Endothelial cell of umbilical vein (primary cell): ENCODE measurements around the gene TIMM9. TPM values are rescaled to one million over a fixed set of nuclear protein-coding genes. Genes with fewer than 3 reads are reported as not detected.

ENCODE experiments used
- polyA plus RNA-seq, 4 experiments: library from polyadenylated mRNA; depleted of rRNA in 3 of 4; stranded (reverse) in 3 of 4; unstranded in 1 of 4; fragments of >200 nt; gene quantifications; 2 replicates each; pipeline versions ENCODE4 v1.2.1 to v1.2.3, GENCODE V29; 2011 to 2012; ENCODE audit warnings: missing spikeins in 1 of 4
- small RNA-seq: library from RNA; depleted of rRNA; stranded (forward); fragments of <200 nt; gene quantifications from one replicate; pipeline ENCODE3, GENCODE V24; 2012; ENCODE audit warnings: low replicate concordance, low read depth; ENCODE audit not compliant: insufficient read depth, insufficient read length
- total RNA-seq: library from RNA; stranded (reverse); gene quantifications from 2 replicates; pipeline ENCODE4 v1.2.3, GENCODE V29; 2021

Gene TIMM9
- total and polyA plus RNA-seq, 2 donors (not counting 3 experiments of a cell fraction or from before 2014, with no cell fraction given) = 20.2 to 38.0 TPM

Small RNAs within 50 kb of the gene (small RNA-seq; reads per million reads assigned to genes)
- not detected for gene HSBP1P1
- gene RF00019 = not detected

Other genes starting within 250 kb of the TIMM9 start
- 67.3 and 71.4 TPM in 2 replicates for gene ACTR10, start 227.4 kb downstream of the TIMM9 start, total RNA-seq
- 21.6 and 28.6 TPM in 2 replicates for gene ACTR10, start 227.4 kb downstream of the TIMM9 start, polyA plus RNA-seq
- 228 and 240 TPM in 2 replicates for gene PSMA3, start 182.7 kb downstream of the TIMM9 start, total RNA-seq
- gene PSMA3, start 182.7 kb downstream of the TIMM9 start, polyA plus RNA-seq = 274 and 297 TPM in 2 replicates
- 20.0 and 21.5 TPM in 2 replicates for gene ARID4A, start 129.0 kb downstream of the TIMM9 start, total RNA-seq
- 2.7 and 3.7 TPM in 2 replicates for gene ARID4A, start 129.0 kb downstream of the TIMM9 start, polyA plus RNA-seq
- not detected in 2 replicates for gene TOMM20L, start 31.6 kb downstream of the TIMM9 start, total RNA-seq
- gene TOMM20L, start 31.6 kb downstream of the TIMM9 start, polyA plus RNA-seq = not detected in 2 replicates
- 25.9 and 29.2 TPM in 2 replicates for gene KIAA0586, start 188 bp upstream of the TIMM9 start, total RNA-seq
- gene KIAA0586, start 188 bp upstream of the TIMM9 start, polyA plus RNA-seq = 5.9 and 7.4 TPM in 2 replicates
- gene DACT1, start 210.4 kb upstream of the TIMM9 start, total RNA-seq = 0.27 and 0.37 TPM in 2 replicates
- gene DACT1, start 210.4 kb upstream of the TIMM9 start, polyA plus RNA-seq = 0.21 TPM in 2 replicates